Measurements from ENCODE around the gene CYP2F1.
"Not testable (repeated sequence)": the region's sequence is repeated elsewhere in the genome, so short reads cannot be mapped to it uniquely, and the experiment has no call there.

Gene CYP2F1

GRCh38 chr19:41127801-41128300, 13.6 kb downstream of the CYP2F1 start:
- peak; percentile 88 for DNase-seq

DNA sequence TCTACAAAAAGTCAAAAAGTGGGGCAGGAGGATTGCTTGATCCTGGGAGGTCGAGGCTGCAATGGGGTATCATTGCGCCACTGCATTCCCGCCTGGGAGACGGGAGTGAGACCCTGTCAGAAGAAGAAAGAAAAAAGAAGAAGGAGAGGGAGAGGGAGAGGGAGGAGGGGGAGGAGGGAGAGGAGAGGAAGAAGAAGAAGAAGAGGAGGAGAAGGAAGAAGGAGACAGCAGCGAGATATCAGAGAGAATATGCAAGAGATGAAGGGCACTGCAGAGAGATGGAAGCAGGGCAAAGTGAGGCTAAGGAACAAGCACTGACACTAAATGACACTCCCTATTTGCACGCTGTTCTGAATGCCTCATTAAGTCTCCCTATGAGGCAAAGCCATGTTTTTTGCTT, 14.5 kb downstream of the CYP2F1 start:
- DNase-seq = no peak

DNA sequence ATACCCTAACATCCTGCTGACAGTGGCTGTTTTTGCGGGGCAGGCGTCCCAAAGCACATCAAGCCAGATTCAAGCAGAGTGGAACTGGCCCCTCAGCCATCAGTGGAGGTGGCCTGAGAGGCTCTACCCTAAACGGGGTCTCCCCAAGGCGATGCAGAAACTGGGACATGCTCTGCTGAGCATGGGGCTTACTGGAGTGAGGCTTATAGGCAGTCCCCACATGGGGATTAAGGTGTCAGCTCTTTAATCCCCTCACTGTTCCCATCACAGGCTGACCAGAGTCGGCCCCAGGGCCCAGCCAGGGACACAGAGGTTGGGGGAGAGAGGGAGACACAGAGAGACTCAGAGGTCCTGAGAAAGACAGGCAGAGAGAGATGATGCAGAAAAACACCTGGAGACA, 17.0 kb downstream of the CYP2F1 start:
- peak; percentile 81 for DNase-seq

DNA sequence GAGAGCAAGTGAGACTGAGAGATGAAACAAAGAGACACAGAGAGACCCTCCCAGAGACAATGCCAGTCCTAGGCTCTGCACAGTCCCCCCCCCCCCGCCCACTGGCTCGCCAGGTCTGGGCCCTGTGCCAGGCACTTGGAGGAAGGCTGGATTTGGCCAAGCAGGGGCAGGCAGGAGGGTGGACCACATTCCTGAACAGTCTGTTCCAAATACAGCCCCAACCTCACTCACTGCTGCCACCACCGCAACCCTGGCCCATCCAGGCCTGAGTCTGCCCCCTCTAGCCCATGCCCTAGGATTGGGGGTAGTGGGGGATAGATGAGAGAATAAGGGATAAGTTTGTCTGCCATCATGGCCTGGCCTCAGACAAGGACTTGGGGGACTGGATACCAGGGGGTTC, 19.0 kb downstream of the CYP2F1 start:
- DNase-seq = no peak

DNA sequence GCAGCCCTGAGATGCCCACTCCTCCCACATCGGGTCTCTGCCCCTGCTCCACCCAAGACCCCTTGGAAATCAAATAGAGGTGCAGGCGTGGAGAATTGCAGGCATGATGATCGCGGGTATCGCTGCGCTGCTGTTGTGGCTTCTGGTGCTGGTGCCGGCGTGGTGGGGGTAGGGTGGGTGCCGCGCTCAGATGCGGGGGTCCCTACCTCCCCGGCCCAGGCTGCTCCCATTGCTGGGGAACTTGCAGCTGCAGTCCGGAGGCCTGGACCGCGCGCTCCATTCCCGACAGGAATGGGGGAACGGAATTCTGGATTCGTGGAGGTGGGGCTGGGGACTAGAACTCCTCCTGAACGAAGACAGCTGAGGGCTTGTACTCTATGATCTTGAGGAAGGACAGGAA, 20.4 kb downstream of the CYP2F1 start:
- no peak for DNase-seq

DNA sequence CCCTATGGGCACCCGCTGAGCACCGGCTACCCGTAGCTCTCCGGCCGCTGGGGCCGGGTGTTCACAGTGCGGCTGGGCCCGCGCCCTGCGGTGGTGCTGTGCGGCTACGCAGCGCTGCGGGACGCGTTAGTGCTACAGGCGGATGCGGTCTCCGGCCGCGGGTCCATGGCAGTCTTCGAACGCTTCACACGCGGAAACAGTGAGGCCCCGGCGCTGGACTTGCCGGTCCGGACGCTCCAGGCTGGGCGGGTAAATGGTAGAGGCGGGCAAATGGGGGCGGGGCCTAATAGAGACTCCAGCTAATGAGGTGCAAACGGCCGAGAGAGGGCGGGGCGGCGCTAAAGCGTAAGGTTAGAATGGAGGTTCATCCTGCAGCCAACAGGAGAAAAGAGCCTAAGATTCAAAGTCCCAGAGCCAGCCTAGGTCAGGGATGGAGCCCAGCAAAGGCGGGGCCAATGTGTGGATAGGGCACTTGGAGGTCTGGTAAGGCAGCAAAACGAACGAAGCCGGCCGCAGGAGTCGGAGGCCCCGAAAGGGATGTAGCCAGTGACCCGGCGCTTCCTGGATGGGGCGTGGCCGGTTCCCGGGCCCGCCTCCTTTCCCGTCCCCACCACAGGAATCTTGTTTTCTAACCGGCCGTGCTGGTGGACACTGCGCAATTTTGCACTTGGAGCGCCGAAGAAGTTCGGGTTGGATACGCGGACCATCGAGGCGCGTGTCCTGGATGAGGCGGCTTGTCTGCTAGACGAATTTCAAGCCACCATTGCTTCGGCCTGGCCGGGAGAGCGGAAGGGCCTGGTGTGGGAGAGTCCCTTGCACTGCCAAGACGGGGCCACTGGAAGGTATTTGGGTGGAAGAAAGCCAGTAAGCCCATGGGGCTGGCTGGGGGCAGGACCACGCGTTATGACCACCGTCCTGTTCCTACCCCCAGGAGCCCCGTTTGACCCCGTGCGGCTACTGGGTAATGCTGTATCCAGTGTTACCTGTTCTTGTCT, 21.5 kb downstream of the CYP2F1 start:
- DNase-seq = peak; percentile 39

GRCh38 chr19:41136636-41137455, 22.6 kb downstream of the CYP2F1 start:
- DNase-seq = no peak

GRCh38 chr19:41144403-41144802, 30.2 kb downstream of the CYP2F1 start:
- DNase-seq = peak; percentile 84

GRCh38 chr19:41149831-41150230, 35.6 kb downstream of the CYP2F1 start:
- DNase-seq = no peak

DNA sequence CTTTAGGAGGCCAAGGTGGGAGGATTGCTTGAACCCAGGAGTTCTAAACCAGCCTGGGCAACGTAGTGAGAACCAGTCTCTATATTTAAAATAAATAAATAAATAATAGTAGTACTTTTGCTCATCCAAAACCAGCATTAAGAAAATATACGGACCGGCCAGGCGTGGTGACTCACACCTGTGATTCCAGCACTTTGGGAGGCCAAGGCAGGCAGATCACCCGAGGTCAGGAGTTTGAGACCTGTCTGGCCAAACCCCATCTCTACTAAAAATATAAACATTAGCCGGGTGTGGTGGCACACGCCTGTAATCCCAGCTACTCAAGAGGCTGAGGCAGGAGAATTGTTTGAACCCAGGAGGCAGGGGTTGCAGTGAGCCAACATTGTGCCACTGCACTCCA, 36.8 kb downstream of the CYP2F1 start:
- not testable (repeated sequence) for DNase-seq

- no peak for DNase-seq
Observed at GRCh38 chr19:41154060-41154459, 39.8 kb downstream of the CYP2F1 start.

- DNase-seq = no peak
Observed at GRCh38 chr19:41156207-41156606, 42.0 kb downstream of the CYP2F1 start.

DNA sequence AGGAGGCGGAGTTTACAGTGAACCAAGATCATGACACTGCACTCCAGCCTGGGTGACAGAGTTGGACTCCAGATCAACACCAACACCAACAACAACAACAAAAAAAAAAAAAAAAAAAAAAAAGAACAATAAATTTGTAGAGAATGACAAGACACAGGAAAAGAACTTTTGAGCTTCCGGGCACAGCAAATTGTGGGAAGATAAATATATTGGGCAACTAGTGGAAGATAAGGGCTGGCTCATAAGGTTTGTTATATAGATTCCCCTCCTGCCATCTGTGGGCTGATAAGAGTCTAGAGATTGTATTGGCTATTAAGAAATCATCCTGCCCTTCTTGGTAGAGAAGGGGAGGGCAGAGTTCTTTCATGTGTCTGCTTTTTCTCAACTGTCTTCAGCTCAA, 45.6 kb downstream of the CYP2F1 start:
- no peak for DNase-seq

DNA sequence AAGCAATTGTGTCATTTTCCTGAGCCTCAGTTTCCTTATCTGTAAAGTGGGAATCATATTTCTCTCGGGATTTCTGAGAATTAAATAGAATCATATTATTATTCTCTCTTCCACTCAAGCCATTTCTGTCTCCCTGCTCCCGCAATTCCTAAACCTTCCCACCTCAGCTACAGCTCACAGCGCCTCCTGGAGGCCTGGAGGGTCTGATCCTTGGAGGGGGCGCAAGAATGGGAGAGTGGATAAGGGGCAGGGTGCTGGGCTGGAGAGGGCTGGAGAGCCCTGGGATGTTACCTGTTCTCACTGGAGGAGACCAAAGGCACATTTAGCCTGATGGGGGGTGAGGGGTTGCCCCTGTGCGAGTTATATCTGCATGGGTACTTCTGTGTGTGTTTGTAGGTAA, 47.7 kb downstream of the CYP2F1 start:
- DNase-seq = peak; percentile 24

GRCh38 chr19:41166944-41167804, 52.9 kb downstream of the CYP2F1 start:
- DNase-seq = no peak

GRCh38 chr19:41172297-41173164, 58.3 kb downstream of the CYP2F1 start:
- no peak for DNase-seq

DNA sequence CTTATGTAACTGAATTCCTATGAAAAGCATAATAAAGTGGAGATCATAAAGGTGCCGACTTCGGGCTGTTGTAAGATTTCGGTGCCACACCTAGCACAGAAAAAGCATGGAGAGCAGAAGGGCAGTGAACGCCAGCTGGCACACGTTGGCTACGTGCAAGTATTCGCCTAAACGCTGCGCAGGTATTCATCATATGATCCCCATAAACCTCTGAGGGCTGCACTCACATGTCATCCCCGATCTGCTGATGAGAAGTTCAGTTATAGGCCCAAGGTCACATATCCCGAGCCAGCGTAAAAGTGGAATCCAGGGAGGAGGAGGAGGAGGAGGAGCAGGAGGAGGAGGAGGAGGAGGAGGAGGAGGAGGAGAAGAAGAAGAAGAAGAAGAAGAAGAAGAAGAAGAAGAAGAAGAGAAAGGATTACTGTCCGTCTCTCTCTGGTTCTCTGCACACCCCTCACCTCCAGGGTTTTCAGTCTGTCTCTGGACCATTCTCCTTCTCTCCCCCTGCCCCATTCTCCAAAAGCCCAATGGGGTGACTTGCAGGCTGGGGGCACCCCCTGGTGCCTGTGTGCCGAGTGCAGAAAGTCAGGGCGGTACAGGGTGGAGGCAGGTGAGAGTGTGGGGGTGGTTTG, 60.2 kb downstream of the CYP2F1 start:
- no peak for DNase-seq

DNA sequence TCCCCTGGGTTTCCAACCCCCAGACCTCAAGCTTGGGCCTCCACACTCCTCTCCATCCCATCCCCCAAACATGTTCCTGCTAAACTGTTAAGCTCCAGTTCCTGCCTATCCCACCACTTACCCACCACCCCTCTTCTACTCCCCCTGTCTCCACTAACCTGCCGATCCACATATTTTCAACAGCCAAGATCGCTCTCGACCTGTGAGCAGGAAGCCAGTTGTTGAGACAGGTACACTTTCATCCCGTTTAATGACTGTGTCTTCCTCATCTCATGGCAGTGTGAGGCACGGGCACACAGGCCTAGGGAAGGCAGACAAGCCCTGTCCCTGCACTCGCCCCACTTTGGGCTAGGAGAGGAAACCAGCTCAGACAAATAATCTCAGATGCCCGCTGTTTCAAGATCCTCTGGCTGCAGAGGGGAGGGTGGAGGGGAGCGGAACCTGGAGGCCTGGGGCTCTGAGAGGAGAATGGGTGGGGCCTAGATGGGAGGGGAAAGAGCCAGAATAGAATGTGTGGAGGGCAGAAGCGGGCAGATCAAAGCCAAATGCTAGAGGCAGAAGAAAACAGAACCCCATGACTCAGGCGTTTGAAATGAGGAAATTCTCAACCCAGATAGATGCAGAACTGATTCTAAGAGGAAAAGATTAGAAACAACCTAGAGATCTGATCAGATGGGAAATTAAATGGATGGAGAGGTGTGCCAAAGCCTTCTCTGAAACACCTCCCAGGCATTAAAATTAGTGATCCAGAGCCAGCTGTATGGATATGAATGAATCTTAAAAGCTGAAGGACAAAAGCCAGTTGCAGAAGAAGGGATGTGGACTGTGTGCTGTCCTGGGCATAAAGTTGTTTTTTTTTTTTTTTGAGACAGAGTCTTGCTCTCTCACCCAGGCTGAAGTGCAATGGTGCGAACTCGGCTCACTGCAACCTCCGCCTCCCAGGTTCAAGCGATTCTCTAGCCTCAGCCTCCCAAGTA, 61.9 kb downstream of the CYP2F1 start:
- DNase-seq = peak; percentile 26
